Hepatocyte (in vitro differentiated cells): ENCODE results near the gene PSMB4.

ENCODE experiments used
- CTCF ChIP-seq: fragments of 200-600 bp; sonication (generic); IDR thresholded peaks from 2 replicates; pipeline ENCODE4 v1.5.1; 2016; ENCODE audit warnings: antibody characterized with exemption, mild to moderate bottlenecking; ENCODE audit not compliant: poor library complexity
- EZH2phosphoT487 ChIP-seq: fragments of 200-600 bp; sonication (generic); IDR thresholded peaks from one replicate; pipeline ENCODE4 v1.6.1; 2018; ENCODE audit warnings: antibody characterized with exemption, mild to moderate bottlenecking, low read depth, moderate library complexity; ENCODE audit not compliant: unreplicated experiment, severe bottlenecking

GRCh38 chr1:151377150-151377884 is 22.1 kb upstream of the PSMB4 start:
- no peak for TF ChIP-seq CTCF
- TF ChIP-seq EZH2phosphoT487 = no peak
